KBM-7 (cell line): ENCODE results near the gene ASNS.
"Not testable (repeated sequence)": the region's sequence is repeated elsewhere in the genome, so short reads cannot be mapped to it uniquely, and the experiment has no call there.

Experiments
- DNase-seq: peaks from one replicate; pipeline ENCODE4 v3.0.0-alpha.2; 2015
- in situ Hi-C: fragments of 300-500 bp; cut with MboI; formaldehyde crosslinking; loops from 2 replicates; pipeline ENCODE4 v1.14.3; 2020; ENCODE audit warnings: low sequenced_read_pairs, low pct_unique_long_range_greater_than_20kb, mixed read lengths

Gene ASNS, protein sequence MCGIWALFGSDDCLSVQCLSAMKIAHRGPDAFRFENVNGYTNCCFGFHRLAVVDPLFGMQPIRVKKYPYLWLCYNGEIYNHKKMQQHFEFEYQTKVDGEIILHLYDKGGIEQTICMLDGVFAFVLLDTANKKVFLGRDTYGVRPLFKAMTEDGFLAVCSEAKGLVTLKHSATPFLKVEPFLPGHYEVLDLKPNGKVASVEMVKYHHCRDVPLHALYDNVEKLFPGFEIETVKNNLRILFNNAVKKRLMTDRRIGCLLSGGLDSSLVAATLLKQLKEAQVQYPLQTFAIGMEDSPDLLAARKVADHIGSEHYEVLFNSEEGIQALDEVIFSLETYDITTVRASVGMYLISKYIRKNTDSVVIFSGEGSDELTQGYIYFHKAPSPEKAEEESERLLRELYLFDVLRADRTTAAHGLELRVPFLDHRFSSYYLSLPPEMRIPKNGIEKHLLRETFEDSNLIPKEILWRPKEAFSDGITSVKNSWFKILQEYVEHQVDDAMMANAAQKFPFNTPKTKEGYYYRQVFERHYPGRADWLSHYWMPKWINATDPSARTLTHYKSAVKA

DNA sequence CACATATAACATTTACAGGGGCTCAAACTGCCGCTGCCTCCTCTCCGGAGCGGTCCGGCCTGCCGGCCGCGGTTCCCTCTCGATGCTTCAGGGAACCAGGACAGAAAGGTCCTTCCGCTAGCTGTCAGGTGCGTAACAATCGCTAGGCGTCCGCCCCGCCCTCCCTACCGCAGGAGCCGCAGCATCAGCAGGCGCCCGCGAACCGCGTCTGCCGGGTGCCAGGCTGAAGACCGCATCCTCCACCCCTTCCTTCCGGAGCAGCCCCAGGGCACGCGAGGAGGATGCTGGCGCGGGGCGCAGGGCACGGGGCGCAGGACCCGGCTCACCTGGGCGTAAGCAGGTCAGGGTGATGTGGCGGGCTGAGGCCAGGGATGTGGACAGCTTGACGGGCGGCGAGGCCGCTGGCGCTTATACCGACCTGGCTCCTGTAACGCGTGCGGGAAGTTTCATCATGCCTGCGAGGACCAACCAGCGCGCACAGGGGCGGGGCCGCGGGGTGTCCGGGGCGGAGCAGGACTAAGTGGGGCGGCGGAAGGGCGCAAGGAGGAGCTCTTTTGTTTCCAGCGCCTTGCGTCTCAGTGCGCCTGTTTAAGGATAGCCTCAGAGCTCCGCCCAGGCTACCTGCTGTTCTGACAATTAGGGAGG, at the start of gene ASNS:
Gene ASNS (minus strand): TSS at position 384 of the 645 bp plus-strand sequence. CDS start 3,252 bp downstream, outside the sequence.
- in situ Hi-C loops, result no loop called here

DNA sequence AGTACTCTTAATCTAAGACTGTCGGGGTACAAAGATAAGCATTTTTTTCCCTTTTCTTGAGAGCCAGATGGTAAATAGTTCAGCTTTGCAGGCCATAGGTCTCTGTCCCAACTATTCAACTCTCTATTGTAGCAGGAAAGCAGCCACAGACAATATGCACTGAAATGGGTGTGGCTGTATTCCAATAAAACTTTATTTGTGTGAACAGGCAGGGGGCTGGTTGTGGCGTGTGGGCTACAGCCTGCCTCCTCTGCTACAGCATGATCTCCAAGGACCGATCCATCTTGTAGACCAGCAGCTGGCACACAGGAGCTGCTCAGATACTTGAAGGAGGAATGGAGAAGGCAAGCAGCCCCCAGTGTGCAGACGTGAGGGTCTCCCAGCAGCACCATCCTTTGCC, 49.0 kb upstream of the ASNS start:
- DNase-seq, in situ Hi-C loops: not testable (repeated sequence)

More for the DNA sequence above, at the start of gene ASNS:
- DNase-seq, result peak; percentile 87

DNA sequence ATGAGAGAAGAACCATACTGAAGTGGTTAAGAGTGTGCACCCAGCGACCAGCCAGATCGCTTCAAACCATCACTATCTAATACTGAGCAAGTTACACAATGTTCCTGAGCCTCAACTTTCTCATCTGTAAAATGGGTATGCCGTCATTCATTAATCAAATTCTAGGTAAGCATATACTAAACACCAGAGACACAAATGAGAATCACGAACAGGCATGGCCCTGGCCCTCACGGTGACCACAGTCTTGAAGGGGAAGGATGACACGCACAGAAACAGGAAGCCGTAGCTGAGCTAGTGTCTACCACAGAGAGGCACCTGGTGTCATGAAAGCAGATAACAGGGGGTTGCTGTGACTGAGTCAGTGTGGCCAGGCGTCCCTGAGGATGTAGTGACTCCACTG, 43.1 kb upstream of the ASNS start:
- in situ Hi-C loops, result not testable (repeated sequence)
- peak; percentile 0 for DNase-seq

DNA sequence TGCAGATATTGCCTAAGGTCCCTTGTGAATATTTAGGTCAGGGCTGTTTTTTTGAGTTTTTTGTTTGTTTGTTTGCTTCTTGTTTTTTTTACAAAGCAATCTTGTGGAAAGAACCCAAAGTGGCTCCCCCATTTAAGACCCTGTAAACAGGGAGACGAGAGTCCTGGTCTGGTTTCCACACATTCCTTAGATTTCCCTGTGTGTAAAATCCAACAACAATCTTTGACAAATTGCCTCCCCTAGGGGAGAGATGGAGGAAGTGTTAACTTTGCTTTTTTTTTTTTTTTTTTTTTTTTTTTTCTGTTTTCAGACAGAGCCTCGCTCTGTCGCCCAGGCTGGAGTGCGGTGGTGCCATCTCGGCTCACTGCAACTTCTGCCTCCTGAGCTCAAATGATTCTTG, 40.1 kb upstream of the ASNS start:
- in situ Hi-C loops, DNase-seq: not testable (repeated sequence)

DNA sequence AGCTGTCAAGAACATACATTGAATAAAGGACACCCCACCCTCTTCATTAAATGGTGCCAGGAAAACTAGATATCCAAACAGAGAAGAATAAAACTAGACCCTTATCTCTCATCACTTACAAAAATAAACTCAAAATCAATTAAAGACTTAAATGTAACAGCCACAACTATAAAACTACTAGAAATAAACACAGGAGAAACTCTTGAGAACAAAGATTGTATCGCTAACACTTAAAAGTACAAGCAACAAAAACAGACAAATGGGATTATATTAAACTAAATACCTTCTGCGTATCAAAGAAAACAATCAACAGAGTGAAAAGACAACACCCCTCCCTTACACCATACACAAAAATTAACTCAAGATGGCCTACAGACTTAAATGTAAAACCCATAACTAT, 24.7 kb upstream of the ASNS start:
- DNase-seq, in situ Hi-C loops: not testable (repeated sequence)

DNA sequence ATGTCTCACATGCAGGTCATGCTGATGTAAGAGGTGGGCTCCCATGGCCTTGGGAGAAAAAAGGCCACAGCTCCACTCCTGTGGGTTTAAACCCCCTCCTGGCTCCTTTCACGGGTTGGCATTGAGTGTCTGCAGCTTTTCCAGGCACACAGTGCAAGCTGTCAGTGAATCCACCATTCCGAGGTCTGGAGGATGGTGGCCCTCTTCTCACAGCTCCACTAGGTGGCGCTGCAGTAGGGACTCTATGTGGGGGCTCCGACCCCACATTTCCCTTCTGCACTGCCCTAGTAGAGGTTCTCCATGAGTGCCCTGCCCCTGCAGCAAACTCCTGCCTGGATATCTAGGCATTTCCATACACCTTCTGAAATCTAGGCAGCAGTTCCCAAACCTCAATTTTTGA, 19.5 kb upstream of the ASNS start:
- in situ Hi-C loops, DNase-seq: not testable (repeated sequence)

DNA sequence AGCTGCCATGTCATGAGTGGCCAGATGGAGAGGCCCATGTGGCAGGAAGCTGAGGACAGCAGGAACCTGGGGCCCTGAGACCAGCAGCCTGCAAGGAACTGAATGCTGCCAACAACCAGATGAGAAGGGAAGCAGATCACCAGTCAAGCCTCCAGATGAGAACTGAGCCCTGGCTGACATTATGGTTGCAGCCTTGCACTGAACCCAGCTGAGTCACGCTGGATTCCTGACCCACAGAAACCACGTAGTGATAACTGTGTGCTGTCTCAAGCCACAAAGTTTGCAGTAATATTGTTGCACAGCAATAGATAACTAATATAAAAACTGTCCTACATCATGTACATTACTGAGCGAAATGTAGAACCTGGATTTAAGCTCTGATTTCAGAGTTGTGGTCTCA, 7.3 kb upstream of the ASNS start:
- in situ Hi-C loops, DNase-seq: not testable (repeated sequence)

DNA sequence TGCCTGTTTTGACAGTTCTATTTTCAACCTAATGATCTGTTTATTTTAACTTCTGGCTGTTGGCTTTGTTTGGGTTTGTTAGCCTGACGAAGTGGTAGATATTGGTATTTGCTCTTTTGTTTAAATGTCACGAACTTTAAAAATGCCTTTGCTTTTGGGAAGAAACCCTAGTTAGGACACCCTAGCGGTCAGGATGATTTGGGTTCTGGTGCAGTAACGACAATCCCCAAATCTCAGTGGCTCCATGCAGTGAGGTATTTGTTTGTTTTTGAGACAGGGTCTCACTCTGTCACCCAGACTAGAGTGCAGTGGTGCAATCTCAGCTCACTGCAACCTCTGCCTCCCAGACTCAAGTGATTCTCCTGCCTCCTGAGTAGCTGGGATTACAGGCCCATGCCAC, 2.7 kb upstream of the ASNS start:
- DNase-seq, in situ Hi-C loops: not testable (repeated sequence)

DNA sequence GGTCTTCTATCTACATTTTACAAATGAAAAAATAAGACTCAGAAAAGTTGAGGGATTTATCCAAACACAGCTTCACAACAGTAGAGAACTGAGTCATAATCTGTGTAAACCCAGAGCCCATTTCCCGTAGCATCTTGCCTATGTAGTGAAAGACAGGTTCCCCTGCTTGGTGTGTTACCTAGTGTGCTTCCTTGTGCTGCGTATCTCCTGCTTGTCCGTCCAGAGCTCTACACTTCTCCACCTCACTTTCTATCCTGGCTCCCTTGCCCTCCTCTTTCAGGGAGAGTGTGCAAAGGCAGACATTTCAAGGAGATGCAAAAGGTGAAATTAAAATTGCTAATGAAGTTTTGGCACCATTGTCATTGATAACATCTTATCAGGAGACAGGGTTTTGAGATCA, 1.4 kb upstream of the ASNS start:
- in situ Hi-C loops, result no loop called here
- DNase-seq, result no peak

DNA sequence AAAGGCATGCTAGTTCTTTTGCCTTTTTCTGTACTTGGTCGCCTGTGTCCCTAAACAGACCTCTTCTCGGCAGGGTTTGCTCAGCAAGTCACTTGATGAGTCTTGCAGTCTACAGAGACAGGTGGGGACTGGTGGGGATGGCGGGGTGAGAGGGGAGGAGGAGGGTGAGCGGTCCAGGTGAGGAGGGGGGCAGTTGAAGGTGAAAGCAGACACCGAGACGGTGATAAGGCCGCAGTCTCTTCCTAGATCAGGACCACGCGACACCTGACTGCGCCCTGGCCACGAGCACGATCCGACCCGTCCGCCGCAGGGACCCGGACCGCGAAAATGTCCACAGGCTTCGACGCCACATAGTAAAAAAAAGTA, 566 bp downstream of the ASNS start:
- no peak for DNase-seq
- in situ Hi-C loops, result no loop called here

DNA sequence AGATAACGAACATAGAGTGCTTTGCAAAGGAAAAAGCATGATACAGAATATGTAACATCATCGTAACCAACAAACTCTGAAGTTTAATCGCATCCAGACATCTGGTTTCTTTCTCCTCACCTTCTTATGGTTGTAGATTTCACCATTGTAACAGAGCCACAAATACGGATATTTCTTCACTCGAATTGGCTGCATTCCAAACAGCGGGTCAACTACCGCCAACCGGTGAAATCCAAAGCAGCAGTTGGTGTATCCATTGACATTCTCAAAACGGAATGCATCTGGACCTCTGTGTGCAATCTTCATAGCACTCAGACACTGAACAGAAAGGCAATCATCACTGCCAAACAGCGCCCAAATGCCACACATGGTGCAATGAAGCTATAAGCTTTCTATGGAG, 3.4 kb downstream of the ASNS start:
- no peak for DNase-seq
- in situ Hi-C loops, result no loop called here

DNA sequence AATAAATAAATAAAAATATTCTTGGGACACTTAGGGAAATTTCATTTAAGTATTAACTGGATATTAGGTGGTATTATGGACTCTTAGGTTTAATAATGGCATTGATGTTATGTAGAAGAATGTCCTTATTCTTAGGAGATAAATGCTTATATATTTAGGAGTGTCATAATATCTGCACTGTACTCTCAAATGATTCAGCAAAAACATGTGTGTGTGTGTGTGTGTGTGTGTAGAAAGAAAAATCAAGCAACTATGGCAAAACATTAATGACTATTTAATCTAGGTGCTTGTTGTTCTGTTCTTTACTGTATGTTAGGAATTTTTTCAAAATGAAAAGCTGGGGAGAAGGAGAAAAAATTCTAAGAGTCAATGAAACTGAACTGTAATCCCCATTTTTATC, 3.9 kb downstream of the ASNS start:
- DNase-seq, result no peak
- in situ Hi-C loops, result no loop called here

DNA sequence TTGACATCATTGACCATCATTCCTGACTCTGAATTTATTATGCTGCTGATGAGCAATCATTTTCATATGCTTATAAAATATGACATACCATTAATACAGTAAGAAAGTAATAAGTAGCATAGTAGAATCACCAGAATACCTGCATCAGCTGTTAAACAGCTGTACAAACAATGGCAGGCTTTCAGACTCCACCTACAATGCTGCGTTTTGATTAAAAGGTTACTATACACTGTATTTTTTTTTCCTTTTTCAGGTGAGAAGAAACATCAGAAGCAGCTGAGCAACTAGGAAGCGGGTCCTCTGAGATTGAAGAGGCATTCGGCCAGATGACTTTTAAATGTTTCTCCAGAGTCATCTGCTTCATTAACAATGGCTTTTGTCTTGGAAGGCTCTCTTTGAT, 7.1 kb downstream of the ASNS start:
- no peak for DNase-seq
- in situ Hi-C loops, result no loop called here

DNA sequence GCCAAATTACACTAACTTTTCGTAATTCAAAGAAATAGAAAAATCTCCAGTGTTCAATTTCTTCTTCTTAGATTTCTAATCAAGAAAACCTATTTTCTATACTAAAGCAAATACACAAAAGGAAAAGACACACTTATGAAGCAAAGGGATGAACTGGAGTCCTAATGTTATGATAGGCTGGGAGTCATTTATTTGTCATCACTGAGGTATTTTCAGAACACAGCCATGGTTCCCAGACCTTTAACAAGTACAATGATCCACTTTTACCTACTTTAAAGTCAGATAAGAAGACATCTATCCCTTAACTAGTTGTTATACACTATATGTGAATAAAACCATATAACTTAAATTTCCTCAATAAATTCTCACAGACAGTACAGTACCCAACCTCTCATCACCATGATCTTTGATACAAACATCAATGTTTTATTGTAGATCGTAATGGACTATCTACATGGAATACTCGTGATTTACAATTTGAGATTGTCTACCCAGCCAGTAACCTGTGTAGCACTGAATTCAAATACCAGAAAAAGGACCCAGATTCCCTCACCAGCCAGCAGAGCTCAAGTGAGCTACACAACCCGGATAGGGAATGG, 12.5 kb downstream of the ASNS start:
- in situ Hi-C loops, result no loop called here
- DNase-seq, result no peak

DNA sequence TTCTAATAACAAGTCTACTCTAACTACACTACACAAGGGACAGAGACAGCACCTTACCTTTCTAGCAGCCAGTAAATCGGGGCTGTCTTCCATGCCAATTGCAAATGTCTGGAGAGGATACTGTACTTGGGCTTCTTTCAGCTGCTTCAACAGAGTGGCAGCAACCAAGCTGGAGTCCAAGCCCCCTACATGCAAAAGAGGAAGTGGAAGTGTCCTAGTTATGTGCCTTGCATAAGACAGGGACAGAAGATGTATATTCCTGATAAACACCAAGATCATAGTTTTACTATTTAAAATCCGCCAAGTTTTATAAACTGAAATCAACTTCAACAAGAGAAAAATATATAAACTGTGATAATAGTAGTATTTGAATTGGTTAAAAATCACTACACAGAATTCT, 14.0 kb downstream of the ASNS start:
- in situ Hi-C loops, result no loop called here
- peak; percentile 28 for DNase-seq

DNA sequence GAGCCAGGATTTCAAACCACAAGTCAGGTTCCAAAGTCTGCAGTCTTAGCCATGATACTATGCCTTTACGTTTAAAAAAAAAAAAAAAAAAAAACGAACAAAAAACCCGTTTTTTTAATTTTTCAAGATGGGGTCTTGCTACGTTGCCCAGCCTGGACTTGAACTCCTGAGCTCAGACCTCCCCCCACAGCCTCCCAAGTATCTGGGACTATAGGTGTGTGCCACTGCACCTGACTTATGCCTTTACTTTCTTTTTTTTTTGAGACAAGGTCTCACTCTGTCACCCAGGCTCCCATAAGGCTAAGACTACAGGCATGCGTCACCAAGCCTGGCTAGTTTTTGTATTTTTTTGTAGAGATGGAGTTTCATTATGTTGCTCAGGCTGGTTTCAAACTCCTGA, 14.7 kb downstream of the ASNS start:
- in situ Hi-C loops, result no loop called here
- no peak for DNase-seq

DNA sequence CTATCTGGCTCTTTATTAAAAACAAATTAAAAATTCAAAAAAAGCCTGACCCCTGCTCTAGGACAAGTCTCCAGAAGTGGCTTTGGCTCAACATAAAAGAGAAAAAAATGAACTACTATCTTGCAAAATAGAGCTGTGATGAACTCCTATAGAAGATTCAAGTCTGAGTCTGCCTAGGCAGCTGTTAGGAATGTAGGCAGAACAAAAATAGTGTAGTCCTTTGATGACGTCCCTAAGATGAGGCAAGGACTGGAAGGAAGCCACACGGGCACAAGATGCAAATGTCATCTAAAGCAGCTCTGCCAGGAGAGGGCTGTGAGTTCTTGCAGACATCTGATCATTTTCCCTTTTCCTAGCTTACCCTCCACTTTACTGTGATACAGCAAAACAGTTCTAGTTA, 20.5 kb downstream of the ASNS start:
- in situ Hi-C loops, result no loop called here

DNA sequence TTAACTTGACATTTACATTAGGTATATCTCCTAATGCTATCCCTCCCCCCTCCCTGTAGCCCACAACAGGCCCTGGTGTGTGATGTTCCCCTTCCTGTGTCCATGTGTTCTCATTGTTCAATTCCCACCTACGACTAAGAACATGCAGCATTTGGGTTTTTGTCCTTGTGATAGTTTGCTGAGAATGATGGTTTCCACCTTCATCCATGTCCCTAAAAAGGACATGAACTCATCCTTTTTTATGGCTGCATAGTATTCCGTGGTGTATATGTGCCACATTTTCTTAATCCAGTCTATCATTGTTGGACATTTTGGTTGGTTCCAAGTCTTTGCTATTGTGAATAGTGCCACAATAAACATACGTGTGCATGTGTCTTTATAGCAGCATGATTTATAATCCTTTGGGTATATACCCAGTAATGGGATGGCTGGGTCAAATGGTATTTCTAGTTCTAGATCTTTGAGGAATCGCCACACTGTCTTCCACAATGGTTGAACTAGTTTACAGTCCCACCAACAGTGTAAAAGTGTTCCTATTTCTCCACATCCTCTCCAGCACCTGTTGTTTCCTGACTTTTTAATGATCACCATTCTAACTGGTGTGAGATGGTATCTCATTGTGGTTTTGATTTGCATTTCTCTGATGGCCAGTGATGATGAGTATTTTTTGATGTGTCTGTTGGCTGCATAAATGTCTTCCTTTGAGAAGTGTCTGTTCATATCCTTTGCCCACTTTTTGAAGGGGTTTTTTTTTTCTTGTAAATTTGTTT, 21.8 kb downstream of the ASNS start:
- in situ Hi-C loops, DNase-seq: not testable (repeated sequence)

More for the DNA sequence above, 20.5 kb downstream of the ASNS start:
- no peak for DNase-seq

DNA sequence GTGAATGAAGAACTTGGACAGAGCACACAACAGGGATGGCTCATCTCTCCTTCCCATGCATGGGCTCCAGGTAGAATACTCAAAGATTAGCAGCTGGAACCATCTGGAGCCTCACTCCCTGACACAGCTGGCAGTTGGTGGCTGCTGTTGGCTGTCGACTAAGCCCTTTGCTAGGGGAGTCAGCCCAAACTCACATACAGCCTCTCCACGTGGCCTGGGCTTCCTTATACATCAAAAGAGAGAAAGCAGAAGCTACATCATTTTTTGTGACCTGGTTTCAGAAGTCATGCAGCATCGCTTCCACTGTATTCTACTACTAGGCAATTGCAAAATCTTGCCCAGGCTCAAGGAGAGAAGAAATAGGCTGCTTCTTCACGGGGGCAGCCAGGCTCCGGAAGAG, 24.4 kb downstream of the ASNS start:
- in situ Hi-C loops, result loop anchor here (25.0 kb wide), 1 partner anchor 710 kb away; no protein-coding TSS in a partner anchor
- DNase-seq, result peak; percentile 5
